H7 (cell line): Measurements from ENCODE around the gene PLSCR3. TPM values are rescaled to one million over a fixed set of nuclear protein-coding genes. Genes with fewer than 3 reads are reported as not detected.

ENCODE experiments used
- DNase-seq: peaks from one replicate; pipeline ENCODE4 v3.0.0; 2012
- H3K27me3 ChIP-seq: 2 replicates; pipeline ENCODE4 v1.6.0; 2011; ENCODE audit warnings: mild to moderate bottlenecking, low read length; ENCODE audit not compliant: control insufficient read depth, insufficient read depth
- H3K36me3 ChIP-seq: replicated peaks from 2 replicates; pipeline ENCODE4 v1.5.1; 2011; ENCODE audit warnings: low read length; ENCODE audit not compliant: control insufficient read depth, insufficient read depth
- H3K4me3 ChIP-seq: 2 replicates; pipeline ENCODE4 v1.5.1; 2011; ENCODE audit warnings: low read depth, mild to moderate bottlenecking, control low read depth, low read length, moderate library complexity; ENCODE audit not compliant: insufficient read depth
- total RNA-seq: library from RNA; depleted of rRNA; stranded (reverse); fragments of >200 nt; shearing (Covaris generic); gene quantifications from 2 replicates; pipeline ENCODE4 v1.2.3, GENCODE V29; 2014; rRNA removed

The PLSCR3 gene
- total RNA-seq = 26.5 and 27.8 TPM in 2 replicates

GRCh38 chr17:7394452-7395191 is at the start of gene PLSCR3:
TSS of gene PLSCR3 (minus strand) at chr17:7394525. CDS start at chr17:7394110, 415 bp downstream.
- H3K27me3 ChIP-seq = no peaks in the 10 kb centered on the region
- peak; percentile 99 for DNase-seq
- H3K4me3 ChIP-seq = peak within 1 kb of the TSS; percentile 68
- H3K36me3 ChIP-seq = peaks cover 7% of the 10 kb centered on the region

GRCh38 chr17:7443499-7444485 is 49.5 kb upstream of the PLSCR3 start:
- no peak for DNase-seq
- no peaks in the 10 kb centered on the region for H3K36me3 ChIP-seq
- no peak overlapping the region for H3K4me3 ChIP-seq
- H3K27me3 ChIP-seq = peaks cover 42% of the 10 kb centered on the region

GRCh38 chr17:7442142-7442541 is 47.8 kb upstream of the PLSCR3 start:
- no peak for DNase-seq
- Histone ChIP-seq H3K4me3 (no peak overlapping the region), H3K36me3 (no peaks in the 10 kb centered on the region), H3K27me3 (peaks cover 50% of the 10 kb centered on the region)

GRCh38 chr17:7441266-7441665 is 46.9 kb upstream of the PLSCR3 start:
- no peak for DNase-seq
- Histone ChIP-seq H3K27me3 (peaks cover 49% of the 10 kb centered on the region), H3K4me3 (peak overlapping the region; percentile 74), H3K36me3 (no peaks in the 10 kb centered on the region)

GRCh38 chr17:7440834-7441195 is 46.5 kb upstream of the PLSCR3 start:
- peaks cover 49% of the 10 kb centered on the region for H3K27me3 ChIP-seq
- peak overlapping the region; percentile 74 for H3K4me3 ChIP-seq
- peak; percentile 86 for DNase-seq

GRCh38 chr17:7440113-7440833 is 45.9 kb upstream of the PLSCR3 start:
- Histone ChIP-seq H3K36me3 (no peaks in the 10 kb centered on the region), H3K27me3 (peaks cover 48% of the 10 kb centered on the region), H3K4me3 (peak overlapping the region; percentile 74)
- peak; percentile 91 for DNase-seq

More at GRCh38 chr17:7440834-7441195, 46.5 kb upstream of the PLSCR3 start:
- no peaks in the 10 kb centered on the region for H3K36me3 ChIP-seq

- Histone ChIP-seq H3K27me3 (peaks cover 47% of the 10 kb centered on the region), H3K4me3 (peak within 1 kb of the TSS; percentile 74), H3K36me3 (no peaks in the 10 kb centered on the region)
- DNase-seq = peak; percentile 68
Observed at GRCh38 chr17:7439462-7440112, 45.3 kb upstream of the PLSCR3 start, which contains the start of gene FGF11. TSS of gene FGF11 (plus strand) at chr17:7439512. CDS start at chr17:7439621, 109 bp downstream.

GRCh38 chr17:7438656-7439460 is 44.5 kb upstream of the PLSCR3 start:
- Histone ChIP-seq H3K4me3 (peak overlapping the region; percentile 74), H3K27me3 (peaks cover 44% of the 10 kb centered on the region), H3K36me3 (no peaks in the 10 kb centered on the region)

GRCh38 chr17:7437950-7438614 is 43.8 kb upstream of the PLSCR3 start:
- no peaks in the 10 kb centered on the region for H3K36me3 ChIP-seq
- H3K4me3 ChIP-seq = peak overlapping the region; percentile 74
- H3K27me3 ChIP-seq = peaks cover 41% of the 10 kb centered on the region
- DNase-seq = peak; percentile 92

More at GRCh38 chr17:7438656-7439460, 44.5 kb upstream of the PLSCR3 start:
- DNase-seq = no peak

GRCh38 chr17:7437369-7437863 is 43.1 kb upstream of the PLSCR3 start:
- H3K4me3 ChIP-seq = peak overlapping the region; percentile 74
- H3K27me3 ChIP-seq = peaks cover 41% of the 10 kb centered on the region
- DNase-seq = no peak
- no peaks in the 10 kb centered on the region for H3K36me3 ChIP-seq

- H3K27me3 ChIP-seq = peaks cover 40% of the 10 kb centered on the region
- H3K36me3 ChIP-seq = no peaks in the 10 kb centered on the region
- H3K4me3 ChIP-seq = peak overlapping the region; percentile 74
- peak; percentile 95 for DNase-seq
Observed at GRCh38 chr17:7436556-7437368, 42.4 kb upstream of the PLSCR3 start.
